ENCODE results near the gene MANBA. TPM values are rescaled to one million over a fixed set of nuclear protein-coding genes. Genes with fewer than 3 reads are reported as not detected.
"Not testable (repeated sequence)": the region's sequence is repeated elsewhere in the genome, so short reads cannot be mapped to it uniquely, and the experiment has no call there.

The MANBA gene
- polyA plus RNA-seq, 1 donor = 25.3 TPM

- not testable (repeated sequence) for H3K9me3 ChIP-seq (ENCODE audit: control insufficient read depth, low read depth, low read length); DNase-seq; H3K27me3 ChIP-seq (ENCODE audit: control insufficient read depth, insufficient read depth, low read length); H3K4me3 ChIP-seq (ENCODE audit: low read length); H3K36me3 ChIP-seq (ENCODE audit: control insufficient read depth, insufficient read depth, low read length); H3K27ac ChIP-seq (ENCODE audit: low read length); H3K4me1 ChIP-seq (ENCODE audit: control insufficient read depth, insufficient read depth, low read length)
- WGBS (ENCODE audit: insufficient coverage, low lambda C conversion rate) = 100% methylated on average over 1 of the region's 3 CpGs
These were observed 33.8 kb downstream of the MANBA start for GRCh38 chr4:102726919-102727318.

GRCh38 chr4:102726068-102726467 lies 34.7 kb downstream of the MANBA start:
- Histone ChIP-seq H3K36me3 (ENCODE audit: control insufficient read depth, insufficient read depth, low read length) (peaks cover 7% of the 10 kb centered on the region), H3K4me3 (ENCODE audit: low read length) (no peak overlapping the region), H3K9me3 (ENCODE audit: control insufficient read depth, low read depth, low read length) (no peaks in the 10 kb centered on the region), H3K4me1 (ENCODE audit: control insufficient read depth, insufficient read depth, low read length) (no peaks in the 10 kb centered on the region), H3K27ac (ENCODE audit: low read length) (no peak overlapping the region), H3K27me3 (ENCODE audit: control insufficient read depth, insufficient read depth, low read length) (no peaks in the 10 kb centered on the region)
- no peak for DNase-seq

GRCh38 chr4:102725229-102725628 lies 35.5 kb downstream of the MANBA start:
- no peaks in the 10 kb centered on the region for H3K9me3 ChIP-seq (ENCODE audit: control insufficient read depth, low read depth, low read length)
- WGBS (ENCODE audit: insufficient coverage, low lambda C conversion rate) = 82% methylated on average over 1 of the region's 3 CpGs
- no peaks in the 10 kb centered on the region for H3K4me1 ChIP-seq (ENCODE audit: control insufficient read depth, insufficient read depth, low read length)
- peaks cover 7% of the 10 kb centered on the region for H3K36me3 ChIP-seq (ENCODE audit: control insufficient read depth, insufficient read depth, low read length)
- DNase-seq = no peak
- H3K27me3 ChIP-seq (ENCODE audit: control insufficient read depth, insufficient read depth, low read length) = no peaks in the 10 kb centered on the region
- H3K4me3 ChIP-seq (ENCODE audit: low read length) = no peak overlapping the region
- H3K27ac ChIP-seq (ENCODE audit: low read length) = no peak overlapping the region

GRCh38 chr4:102723511-102723910 lies 37.3 kb downstream of the MANBA start:
- Histone ChIP-seq H3K4me3 (ENCODE audit: low read length) (no peak overlapping the region), H3K27me3 (ENCODE audit: control insufficient read depth, insufficient read depth, low read length) (no peaks in the 10 kb centered on the region), H3K36me3 (ENCODE audit: control insufficient read depth, insufficient read depth, low read length) (peaks cover 4% of the 10 kb centered on the region), H3K27ac (ENCODE audit: low read length) (no peak overlapping the region), H3K4me1 (ENCODE audit: control insufficient read depth, insufficient read depth, low read length) (no peaks in the 10 kb centered on the region), H3K9me3 (ENCODE audit: control insufficient read depth, low read depth, low read length) (no peaks in the 10 kb centered on the region)
- DNase-seq = no peak

GRCh38 chr4:102722740-102723139 lies 38.0 kb downstream of the MANBA start:
- Histone ChIP-seq H3K9me3 (ENCODE audit: control insufficient read depth, low read depth, low read length) (no peaks in the 10 kb centered on the region), H3K4me1 (ENCODE audit: control insufficient read depth, insufficient read depth, low read length) (no peaks in the 10 kb centered on the region), H3K27ac (ENCODE audit: low read length) (no peak overlapping the region), H3K27me3 (ENCODE audit: control insufficient read depth, insufficient read depth, low read length) (no peaks in the 10 kb centered on the region), H3K4me3 (ENCODE audit: low read length) (no peak overlapping the region), H3K36me3 (ENCODE audit: control insufficient read depth, insufficient read depth, low read length) (peaks cover 4% of the 10 kb centered on the region)
- no peak for DNase-seq
- WGBS (ENCODE audit: insufficient coverage, low lambda C conversion rate) = 100% methylated on average over 3 of the region's 8 CpGs

- H3K27me3 ChIP-seq (ENCODE audit: control insufficient read depth, insufficient read depth, low read length); H3K4me1 ChIP-seq (ENCODE audit: control insufficient read depth, insufficient read depth, low read length); H3K4me3 ChIP-seq (ENCODE audit: low read length); H3K27ac ChIP-seq (ENCODE audit: low read length); H3K9me3 ChIP-seq (ENCODE audit: control insufficient read depth, low read depth, low read length); DNase-seq; H3K36me3 ChIP-seq (ENCODE audit: control insufficient read depth, insufficient read depth, low read length): not testable (repeated sequence)
- 100% methylated on average over 1 of the region's 9 CpGs for WGBS (ENCODE audit: insufficient coverage, low lambda C conversion rate)
These were observed 41.8 kb downstream of the MANBA start for GRCh38 chr4:102718833-102719575.

GRCh38 chr4:102717448-102718092 lies 43.2 kb downstream of the MANBA start:
- Histone ChIP-seq H3K36me3 (ENCODE audit: control insufficient read depth, insufficient read depth, low read length) (peaks cover 2% of the 10 kb centered on the region), H3K9me3 (ENCODE audit: control insufficient read depth, low read depth, low read length) (no peaks in the 10 kb centered on the region), H3K4me1 (ENCODE audit: control insufficient read depth, insufficient read depth, low read length) (no peaks in the 10 kb centered on the region), H3K4me3 (ENCODE audit: low read length) (no peak overlapping the region), H3K27me3 (ENCODE audit: control insufficient read depth, insufficient read depth, low read length) (no peaks in the 10 kb centered on the region), H3K27ac (ENCODE audit: low read length) (peak overlapping the region; percentile 21)
- DNase-seq = peak; percentile 22 to 49
- no CpG with 5 or more reads among the region's 1 CpG for WGBS (ENCODE audit: insufficient coverage, low lambda C conversion rate)

GRCh38 chr4:102715057-102715456 lies 45.7 kb downstream of the MANBA start:
- Histone ChIP-seq H3K4me3 (ENCODE audit: low read length) (no peak overlapping the region), H3K27me3 (ENCODE audit: control insufficient read depth, insufficient read depth, low read length) (no peaks in the 10 kb centered on the region), H3K27ac (ENCODE audit: low read length) (no peak overlapping the region), H3K36me3 (ENCODE audit: control insufficient read depth, insufficient read depth, low read length) (peaks cover 2% of the 10 kb centered on the region), H3K4me1 (ENCODE audit: control insufficient read depth, insufficient read depth, low read length) (no peaks in the 10 kb centered on the region), H3K9me3 (ENCODE audit: control insufficient read depth, low read depth, low read length) (no peaks in the 10 kb centered on the region)
- DNase-seq = no peak
- WGBS (ENCODE audit: insufficient coverage, low lambda C conversion rate) = no CpG with 5 or more reads among the region's 1 CpG

GRCh38 chr4:102713774-102714173 lies 47.0 kb downstream of the MANBA start:
- H3K27me3 ChIP-seq (ENCODE audit: control insufficient read depth, insufficient read depth, low read length); DNase-seq; H3K27ac ChIP-seq (ENCODE audit: low read length); H3K9me3 ChIP-seq (ENCODE audit: control insufficient read depth, low read depth, low read length); H3K4me1 ChIP-seq (ENCODE audit: control insufficient read depth, insufficient read depth, low read length); H3K36me3 ChIP-seq (ENCODE audit: control insufficient read depth, insufficient read depth, low read length); H3K4me3 ChIP-seq (ENCODE audit: low read length): not testable (repeated sequence)
- WGBS (ENCODE audit: insufficient coverage, low lambda C conversion rate) = no CpG with 5 or more reads among the region's 3 CpGs

- H3K36me3 ChIP-seq (ENCODE audit: control insufficient read depth, insufficient read depth, low read length) = no peaks in the 10 kb centered on the region
- peak in 1 of 2 donors; percentile 10 for DNase-seq
- no peaks in the 10 kb centered on the region for H3K9me3 ChIP-seq (ENCODE audit: control insufficient read depth, low read depth, low read length)
- H3K4me3 ChIP-seq (ENCODE audit: low read length) = no peak overlapping the region
- 33% methylated on average over 3 of the region's 3 CpGs for whole genome bisulfite sequencing (ENCODE audit: insufficient coverage, low lambda C conversion rate)
- no peak overlapping the region for H3K27ac ChIP-seq (ENCODE audit: low read length)
- H3K27me3 ChIP-seq (ENCODE audit: control insufficient read depth, insufficient read depth, low read length) = no peaks in the 10 kb centered on the region
- no peaks in the 10 kb centered on the region for H3K4me1 ChIP-seq (ENCODE audit: control insufficient read depth, insufficient read depth, low read length)
These were observed 47.7 kb downstream of the MANBA start for GRCh38 chr4:102713096-102713495.

- Histone ChIP-seq H3K27ac (ENCODE audit: low read length) (no peak overlapping the region), H3K9me3 (ENCODE audit: control insufficient read depth, low read depth, low read length) (no peaks in the 10 kb centered on the region), H3K36me3 (ENCODE audit: control insufficient read depth, insufficient read depth, low read length) (no peaks in the 10 kb centered on the region), H3K4me1 (ENCODE audit: control insufficient read depth, insufficient read depth, low read length) (no peaks in the 10 kb centered on the region), H3K27me3 (ENCODE audit: control insufficient read depth, insufficient read depth, low read length) (no peaks in the 10 kb centered on the region), H3K4me3 (ENCODE audit: low read length) (no peak overlapping the region)
- 64% methylated on average over 3 of the region's 3 CpGs for WGBS (ENCODE audit: insufficient coverage, low lambda C conversion rate)
- no peak for DNase-seq
These were observed 49.8 kb downstream of the MANBA start for GRCh38 chr4:102710986-102711385.
